Medulla oblongata (tissue), 1 donor: Measurements from ENCODE around the gene MAPK1.
"Not testable (repeated sequence)": the region's sequence is repeated elsewhere in the genome, so short reads cannot be mapped to it uniquely, and the experiment has no call there.

Source experiments
- DNase-seq: peaks from one replicate; pipeline ENCODE4 v3.0.0-alpha.2; 2015; ENCODE audit errors: extremely low spot score

Gene MAPK1

GRCh38 chr22:21790849-21791610 is 76.4 kb downstream of the MAPK1 start:
- not testable (repeated sequence) for DNase-seq

- DNase-seq: no peak
These were observed 77.1 kb downstream of the MAPK1 start for GRCh38 chr22:21790359-21790758.

GRCh38 chr22:21787565-21787964 is 79.9 kb downstream of the MAPK1 start:
- DNase-seq: not testable (repeated sequence)

- no peak for DNase-seq
These were observed 87.2 kb downstream of the MAPK1 start for GRCh38 chr22:21780259-21780658.

GRCh38 chr22:21779444-21779843 is 88.0 kb downstream of the MAPK1 start:
- no peak for DNase-seq

DNA sequence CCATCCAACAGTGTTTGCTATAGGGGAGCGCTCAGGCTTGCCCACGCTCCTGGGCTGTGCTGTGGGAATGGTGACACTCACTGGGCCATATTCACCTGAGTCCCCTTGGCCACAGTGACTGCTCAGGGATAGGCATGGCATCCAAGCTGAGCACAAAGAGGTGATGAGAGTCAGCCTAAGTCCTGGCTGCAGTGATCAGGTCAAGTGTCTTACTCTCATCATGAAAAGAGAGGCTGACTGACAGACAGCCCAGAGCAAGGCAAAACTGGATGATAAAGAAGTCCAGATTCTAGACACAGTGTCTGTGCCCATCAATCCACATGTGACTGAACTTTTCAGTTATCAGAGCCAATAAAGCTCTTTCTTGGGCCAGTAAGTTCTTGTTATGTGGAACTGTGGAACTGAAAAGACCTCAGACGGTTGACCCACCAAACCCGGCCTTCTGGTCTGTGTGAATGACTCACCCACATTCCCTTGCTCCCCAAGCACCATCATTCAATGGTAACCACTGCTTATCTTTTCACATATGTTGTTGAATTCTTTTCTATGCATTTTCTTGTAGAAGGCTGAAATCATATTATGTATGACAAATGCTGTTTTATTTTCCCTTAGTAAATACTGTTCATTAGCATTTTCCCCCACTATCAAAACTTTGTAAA is 88.6 kb downstream of the MAPK1 start:
- no peak for DNase-seq

GRCh38 chr22:21771631-21771976 is 95.8 kb downstream of the MAPK1 start:
- DNase-seq: no peak

- DNase-seq: no peak
These were observed 99.0 kb downstream of the MAPK1 start for GRCh38 chr22:21768435-21768834.

GRCh38 chr22:21766691-21767462 is 100.6 kb downstream of the MAPK1 start:
- no peak for DNase-seq

- no peak for DNase-seq
These were observed 101.4 kb downstream of the MAPK1 start for GRCh38 chr22:21765909-21766529.

DNA sequence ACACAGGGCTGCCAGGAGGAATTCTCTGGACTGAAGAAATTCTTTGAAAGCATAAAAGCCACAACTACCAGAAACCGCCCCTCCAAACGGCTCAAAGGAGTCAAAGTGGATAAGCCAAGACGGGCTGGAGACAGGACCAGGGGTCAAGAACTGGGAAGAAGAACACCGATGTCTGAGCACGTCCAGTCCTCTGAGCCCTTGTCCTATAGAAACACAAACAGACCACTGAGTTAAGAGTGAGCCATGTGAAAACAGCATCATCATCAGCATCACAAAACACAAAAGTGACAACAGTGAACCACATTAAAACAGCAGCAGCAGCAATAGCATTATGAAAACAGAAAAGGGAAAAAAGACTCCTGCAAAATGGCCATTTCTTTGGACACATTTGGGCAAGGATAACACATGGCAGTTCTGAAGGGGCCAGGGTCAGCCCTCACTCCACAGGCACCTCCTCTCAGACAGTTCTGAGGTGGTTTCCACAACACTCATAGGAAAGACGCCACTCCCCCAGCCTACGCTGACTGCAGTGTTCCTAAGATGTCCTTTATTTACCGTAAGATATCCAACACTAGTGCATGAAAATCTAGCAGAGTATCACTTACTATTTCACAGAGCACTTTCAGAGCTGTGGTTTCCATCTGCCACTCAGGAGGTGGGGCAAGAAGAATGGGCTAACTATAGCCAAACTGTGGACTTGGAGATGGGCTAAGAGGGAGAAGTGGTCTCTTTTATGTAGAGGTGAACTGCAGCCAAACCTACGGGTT is 103.2 kb downstream of the MAPK1 start:
- DNase-seq: no peak

- no peak for DNase-seq
These were observed 104.5 kb downstream of the MAPK1 start for GRCh38 chr22:21762712-21763581.

DNA sequence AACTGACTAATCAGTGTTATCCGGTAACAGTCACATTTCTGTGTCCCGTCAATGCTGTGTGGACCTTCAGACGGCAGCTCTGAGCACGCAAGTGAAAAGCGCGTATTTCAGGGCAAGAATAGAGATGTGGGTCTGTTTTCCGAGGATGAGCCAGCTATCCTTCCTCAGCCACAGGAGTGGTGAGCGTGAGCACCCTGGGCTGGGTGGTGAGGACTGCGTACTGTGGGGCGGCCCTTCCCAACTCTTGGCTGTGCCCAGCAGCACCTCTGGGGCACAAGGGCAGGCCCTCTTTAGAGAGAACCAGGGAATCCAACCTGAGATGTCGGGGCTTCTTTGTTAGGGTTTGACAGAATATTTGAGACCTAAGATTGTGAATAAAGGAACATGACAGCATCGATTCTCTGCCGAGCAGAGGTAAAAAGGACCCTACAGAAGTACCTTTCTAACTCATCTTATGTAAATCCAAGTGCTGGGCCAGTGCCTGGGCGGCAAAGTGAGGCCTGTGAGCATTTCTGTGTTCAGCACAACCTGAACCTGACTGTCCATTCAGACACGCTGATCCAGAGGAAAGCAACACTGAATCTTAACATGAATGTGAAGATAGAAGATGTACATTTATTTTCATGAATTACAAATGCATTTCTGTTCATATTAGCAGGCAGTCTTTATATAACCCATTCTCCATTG is 105.3 kb downstream of the MAPK1 start:
- no peak for DNase-seq

GRCh38 chr22:21761086-21761485 is 106.4 kb downstream of the MAPK1 start:
- DNase-seq: no peak

DNA sequence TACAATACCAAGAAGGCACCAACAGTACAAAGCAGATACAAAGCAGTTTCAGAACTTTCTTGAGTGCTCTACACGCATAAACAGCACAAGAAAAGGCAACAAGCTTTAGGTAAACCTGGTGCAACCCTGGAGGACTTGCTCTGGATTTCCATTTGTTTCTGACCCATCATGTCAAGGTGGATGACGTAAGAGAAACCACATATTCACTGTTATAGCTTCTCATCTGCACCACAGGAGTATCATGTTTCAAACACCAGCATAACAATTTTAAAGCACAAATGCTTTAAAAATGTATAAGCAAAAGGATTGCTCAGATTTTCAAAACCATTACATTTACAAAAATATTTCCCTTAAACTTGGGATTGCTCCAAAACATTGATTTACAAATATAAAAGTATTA is 106.8 kb downstream of the MAPK1 start:
- DNase-seq: no peak

- no peak for DNase-seq
These were observed 107.6 kb downstream of the MAPK1 start for GRCh38 chr22:21759646-21760376.

DNA sequence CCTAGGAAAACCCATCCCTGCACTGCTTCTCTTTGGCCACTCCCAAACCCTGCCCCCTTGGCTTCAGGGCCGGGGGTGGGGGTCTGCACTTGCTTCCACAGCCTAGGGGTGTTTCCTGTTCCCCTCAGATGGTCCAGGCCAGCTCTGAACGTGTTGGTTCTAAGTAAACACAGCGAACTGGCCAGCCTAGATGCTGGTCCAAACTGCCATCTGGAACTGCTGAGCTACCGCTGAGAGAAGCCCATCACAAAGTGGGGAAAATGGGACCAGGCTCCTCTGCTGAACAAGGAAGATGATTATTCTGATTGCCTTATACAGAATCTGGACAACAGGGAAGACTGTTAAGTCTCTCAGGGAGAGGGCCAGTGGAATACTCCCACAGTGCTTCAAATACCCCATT is 108.4 kb downstream of the MAPK1 start:
- DNase-seq: no peak

DNA sequence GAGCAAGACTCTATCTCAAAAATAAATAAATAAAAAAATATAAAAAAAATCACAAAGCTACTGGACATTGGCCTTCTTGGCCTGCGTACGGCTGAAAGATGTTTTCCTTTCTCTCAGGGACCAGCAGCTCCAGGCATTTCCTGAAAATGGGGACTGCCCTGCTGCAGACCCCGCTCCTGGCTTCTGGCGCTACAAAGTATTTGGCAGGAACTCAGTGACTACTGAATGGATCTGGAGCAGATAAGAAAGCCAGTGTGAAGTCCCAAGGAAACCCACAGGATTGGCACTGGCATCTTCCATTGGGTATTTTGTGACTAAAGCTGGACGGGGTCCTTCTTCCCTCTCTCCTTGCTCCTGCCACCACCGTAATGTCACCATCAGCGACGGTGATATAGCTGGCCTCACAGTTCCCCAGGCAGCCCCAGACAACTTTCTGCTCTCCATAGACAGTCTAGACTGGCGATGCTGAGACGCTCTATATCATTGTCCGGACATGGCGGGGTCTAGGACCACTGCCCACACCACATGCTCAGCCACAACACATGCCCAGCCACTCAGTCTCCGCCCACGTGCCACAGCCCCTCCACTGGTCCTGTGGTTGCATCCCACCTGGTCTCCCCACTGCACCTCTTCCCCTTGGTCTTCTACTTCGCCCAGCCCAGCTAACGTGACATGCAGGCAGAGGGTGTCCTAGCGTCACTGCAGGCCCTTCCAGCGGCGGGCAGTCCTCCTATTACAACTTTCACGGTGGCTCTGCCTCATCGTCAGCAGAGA is 109.2 kb downstream of the MAPK1 start:
- no peak for DNase-seq
